C1 segment of cervical spinal cord (tissue), 14 donors: ENCODE measurements around the gene CCL22.

Experiments
- DNase-seq, 14 donors: peaks; one replicate each; lab custom pipeline; 2025; lab: John Stamatoyannopoulos, UW

CCL22 gene

GRCh38 chr16:57376313-57376818 is 17.8 kb downstream of the CCL22 start:
- DNase-seq, result no peak

GRCh38 chr16:57377080-57377841 is 18.7 kb downstream of the CCL22 start:
- no peak for DNase-seq

GRCh38 chr16:57379579-57379978 is 21.0 kb downstream of the CCL22 start:
- no peak for DNase-seq

- DNase-seq, result peak in 4 of 14 donors; percentile 8 to 31 (median 20)
Observed at GRCh38 chr16:57380671-57381462, 22.3 kb downstream of the CCL22 start.

- DNase-seq, result no peak
Observed at GRCh38 chr16:57381791-57382534, 23.4 kb downstream of the CCL22 start.

- DNase-seq, result no peak
Observed at GRCh38 chr16:57382535-57383275, 24.1 kb downstream of the CCL22 start.

- DNase-seq, result peak in 1 of 14 donors; percentile 43
Observed at GRCh38 chr16:57383276-57384247, 25.0 kb downstream of the CCL22 start.

- peak in 2 of 14 donors; percentile 32 to 34 for DNase-seq
Observed at GRCh38 chr16:57384248-57385070, 25.9 kb downstream of the CCL22 start.

GRCh38 chr16:57385083-57385482 is 26.5 kb downstream of the CCL22 start:
- DNase-seq, result no peak

- no peak for DNase-seq
Observed at GRCh38 chr16:57386381-57386951, 27.9 kb downstream of the CCL22 start.

GRCh38 chr16:57387598-57388354 is 29.2 kb downstream of the CCL22 start:
- DNase-seq, result no peak

GRCh38 chr16:57388359-57389086 is 29.9 kb downstream of the CCL22 start:
- DNase-seq, result no peak

GRCh38 chr16:57389087-57389468 is 30.5 kb downstream of the CCL22 start:
- DNase-seq, result no peak

GRCh38 chr16:57390636-57391295 is 32.2 kb downstream of the CCL22 start:
- DNase-seq, result no peak

GRCh38 chr16:57391300-57391699 is 32.7 kb downstream of the CCL22 start:
- DNase-seq, result no peak

- no peak for DNase-seq
Observed at GRCh38 chr16:57391708-57392107, 33.1 kb downstream of the CCL22 start.

GRCh38 chr16:57392694-57393093 is 34.1 kb downstream of the CCL22 start:
- DNase-seq, result no peak
